ENCODE results near the gene RAMP1. TPM values are rescaled to one million over a fixed set of nuclear protein-coding genes. Genes with fewer than 3 reads are reported as not detected.

Gene RAMP1
- total RNA-seq, 1 experiment from 2014 or later: 0.63 TPM

DNA sequence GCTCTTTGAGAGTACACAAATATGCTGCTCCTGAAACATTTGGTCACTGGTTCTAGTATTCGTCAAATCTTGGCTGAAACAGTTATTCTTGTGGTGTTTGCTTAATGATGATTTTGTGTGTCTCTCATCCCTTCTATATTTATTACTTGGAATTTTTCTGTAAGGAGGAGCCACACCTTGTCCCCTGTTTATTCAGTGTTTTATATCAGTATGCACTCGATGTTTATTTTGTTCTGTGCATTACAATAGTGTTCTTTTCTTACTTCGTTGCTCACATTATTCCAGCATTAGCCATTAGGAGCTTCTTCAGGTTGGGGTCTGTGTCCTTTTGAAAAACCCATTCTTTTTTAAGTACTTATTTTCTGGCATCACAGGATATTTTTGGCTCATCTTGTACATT, 5.1 kb upstream of the RAMP1 start:
- no peaks in the 10 kb centered on the region; the same call in 1 of the 2 replicates for H3K4me1 ChIP-seq (ENCODE audit: insufficient read depth, low read length)
- no peak overlapping the region for H3K4me2 ChIP-seq (ENCODE audit: insufficient read depth, insufficient read length, low read length)
- TF ChIP-seq, protein P1, sequence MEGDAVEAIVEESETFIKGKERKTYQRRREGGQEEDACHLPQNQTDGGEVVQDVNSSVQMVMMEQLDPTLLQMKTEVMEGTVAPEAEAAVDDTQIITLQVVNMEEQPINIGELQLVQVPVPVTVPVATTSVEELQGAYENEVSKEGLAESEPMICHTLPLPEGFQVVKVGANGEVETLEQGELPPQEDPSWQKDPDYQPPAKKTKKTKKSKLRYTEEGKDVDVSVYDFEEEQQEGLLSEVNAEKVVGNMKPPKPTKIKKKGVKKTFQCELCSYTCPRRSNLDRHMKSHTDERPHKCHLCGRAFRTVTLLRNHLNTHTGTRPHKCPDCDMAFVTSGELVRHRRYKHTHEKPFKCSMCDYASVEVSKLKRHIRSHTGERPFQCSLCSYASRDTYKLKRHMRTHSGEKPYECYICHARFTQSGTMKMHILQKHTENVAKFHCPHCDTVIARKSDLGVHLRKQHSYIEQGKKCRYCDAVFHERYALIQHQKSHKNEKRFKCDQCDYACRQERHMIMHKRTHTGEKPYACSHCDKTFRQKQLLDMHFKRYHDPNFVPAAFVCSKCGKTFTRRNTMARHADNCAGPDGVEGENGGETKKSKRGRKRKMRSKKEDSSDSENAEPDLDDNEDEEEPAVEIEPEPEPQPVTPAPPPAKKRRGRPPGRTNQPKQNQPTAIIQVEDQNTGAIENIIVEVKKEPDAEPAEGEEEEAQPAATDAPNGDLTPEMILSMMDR (conservative IDR thresholded peaks at IDR 0.05): no peak
- no peaks in the 10 kb centered on the region for H3K79me2 ChIP-seq (ENCODE audit: insufficient read depth, low read length)
- H2AFZ ChIP-seq (ENCODE audit: low read length): no peak overlapping the region
- no peak overlapping the region for H3K27ac ChIP-seq (ENCODE audit: insufficient read length, low read depth, low read length)
- no CpG with 5 or more reads among the region's 3 CpGs for WGBS (ENCODE audit: extremely low coverage, insufficient read length, low lambda C conversion rate)
- H3K79me1 ChIP-seq (ENCODE audit: insufficient read depth, low read depth, low read length, poor library complexity, severe bottlenecking): no peaks in the 10 kb centered on the region
- no peak overlapping the region for H4K5ac ChIP-seq (ENCODE audit: insufficient read length, low read depth, low read length)
- no peak overlapping the region for H3K18ac ChIP-seq (ENCODE audit: insufficient read length, low read depth, low read length)
- Mint-ChIP-seq H3K27me3 (ENCODE audit: low read depth) (peaks cover 56% of the 10 kb centered on the region), H3K4me3 (no peak overlapping the region), H3K9me3 (peaks cover 5 to 7% of the 10 kb centered on the region in 2 experiments; a peak in 4 of 5 replicates), H3K4me1 (peaks cover 10 to 13% of the 10 kb centered on the region in 2 experiments), H3K36me3 (ENCODE audit: insufficient read depth in 1 of 3, low read depth in 3 of 3) (peaks cover 0 to 2% (median 0%) of the 10 kb centered on the region in 3 experiments; a peak in 1 of 7 replicates), H3K27ac (no peak overlapping the region)
- no peak overlapping the region for H2BK120ac ChIP-seq (ENCODE audit: low read depth, low read length, poor library complexity, severe bottlenecking)
- H2BK20ac ChIP-seq (ENCODE audit: low read depth, low read length, poor library complexity, severe bottlenecking): no peak overlapping the region
- no peaks in the 10 kb centered on the region for H4K20me1 ChIP-seq (ENCODE audit: control insufficient read depth, insufficient read depth, insufficient read length)
- no peak overlapping the region for H2BK5ac ChIP-seq (ENCODE audit: insufficient read length, low read length)
- no peak overlapping the region for H3K9ac ChIP-seq (ENCODE audit: extremely low read depth, insufficient read length, low read length)
- H3K4ac ChIP-seq (ENCODE audit: low read depth, low read length): no peak overlapping the region
- peaks cover 2% of the 10 kb centered on the region; the same call in 1 of the 2 replicates for H3K27me3 ChIP-seq (ENCODE audit: insufficient read depth, low read length)
- no peak overlapping the region for H4K8ac ChIP-seq (replicated peaks; ENCODE audit: insufficient read length, low read depth, low read length)
- H3K9me3 ChIP-seq (ENCODE audit: control insufficient read depth, low read depth, low read length): no peaks in the 10 kb centered on the region
- no peak overlapping the region for H3K23ac ChIP-seq (ENCODE audit: insufficient read length, low read depth, low read length)
- no peak overlapping the region for H3T11ph ChIP-seq (ENCODE audit: low read length)
- DNase-seq: no peak
- no peak overlapping the region for H2AK5ac ChIP-seq (ENCODE audit: insufficient read length, low read length)
- H3K14ac ChIP-seq (ENCODE audit: insufficient read depth, low read length): no peak overlapping the region
- H3K23me2 ChIP-seq (ENCODE audit: insufficient read length, low read depth, low read length, poor library complexity, severe bottlenecking): peaks cover 3% of the 10 kb centered on the region
- H2BK12ac ChIP-seq (ENCODE audit: insufficient read length, low read depth, low read length): no peak overlapping the region
- H2BK15ac ChIP-seq (ENCODE audit: low read depth, low read length): no peak overlapping the region
- no peak overlapping the region for H3K56ac ChIP-seq (ENCODE audit: insufficient read length, low read depth, low read length)
- H4K91ac ChIP-seq (ENCODE audit: insufficient read length, low read depth, low read length): no peak overlapping the region

Data from H9 (cell line).